ES-I3 (cell line): ENCODE results near the gene ARL5C.

Source experiments
- H3K36me3 ChIP-seq: 2 replicates; pipeline ENCODE4 v1.6.1; 2013; ENCODE audit warnings: mild to moderate bottlenecking, low read length, control low read depth, moderate library complexity; ENCODE audit not compliant: insufficient read depth
- H3K4me1 ChIP-seq: 2 replicates; pipeline ENCODE4 v1.6.1; 2013; ENCODE audit warnings: mild to moderate bottlenecking, control low read depth, low read length; ENCODE audit not compliant: insufficient read depth
- H3K9ac ChIP-seq: 2 replicates; pipeline ENCODE4 v1.6.1; 2013; ENCODE audit warnings: low read depth, mild to moderate bottlenecking, low read length, moderate library complexity
- H3K9me3 ChIP-seq: 2 replicates; pipeline ENCODE4 v1.6.1; 2013; ENCODE audit warnings: mild to moderate bottlenecking, low read length, moderate library complexity; ENCODE audit not compliant: control insufficient read depth, insufficient read depth

ARL5C gene

DNA sequence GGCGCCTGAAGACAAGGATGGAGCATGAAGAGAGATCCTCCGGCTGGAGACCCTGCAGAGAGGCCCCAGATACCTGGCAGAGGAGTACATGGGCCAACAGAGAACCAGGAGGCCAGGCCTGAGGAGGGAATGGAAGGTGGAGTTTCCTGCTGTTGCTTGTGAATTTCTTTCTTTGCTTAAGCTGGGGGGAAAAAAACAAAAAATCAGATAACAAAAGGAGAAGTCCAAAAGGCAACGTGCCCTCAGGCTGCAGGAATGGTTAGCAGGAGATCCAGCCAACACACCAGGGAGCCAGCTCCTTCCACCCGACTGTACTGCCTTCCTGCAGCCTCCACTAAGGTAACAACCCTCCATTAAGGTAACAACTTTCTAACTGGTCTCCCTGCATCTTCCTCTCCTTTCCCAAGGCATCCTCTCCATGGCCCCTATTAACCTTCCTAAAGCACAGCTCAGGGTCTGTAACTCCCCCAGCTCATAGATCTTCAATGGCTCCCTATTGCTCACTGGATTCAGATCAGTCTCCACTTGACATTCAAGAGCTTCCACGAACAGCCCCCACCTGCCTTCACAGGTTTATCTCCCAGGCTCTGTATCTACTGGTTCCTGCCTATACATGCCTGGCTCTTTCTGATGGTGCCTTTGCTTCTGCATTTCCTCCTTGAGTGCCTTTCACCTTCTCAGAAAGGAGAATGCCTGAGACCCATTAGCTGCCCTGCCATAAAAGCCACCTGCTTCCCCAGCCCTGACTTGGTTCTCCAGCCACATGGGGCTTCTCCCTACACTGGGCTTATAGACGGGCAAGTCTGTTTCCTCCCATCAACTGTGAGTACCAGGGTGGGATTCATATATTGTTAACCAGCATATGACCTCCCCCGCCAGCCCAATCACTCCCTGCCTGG, 725 bp upstream of the ARL5C start:
- Histone ChIP-seq H3K9ac (no peak overlapping the region), H3K9me3 (no peaks in the 10 kb centered on the region), H3K4me1 (peaks cover 10% of the 10 kb centered on the region; the same call in 1 of the 2 replicates), H3K36me3 (no peaks in the 10 kb centered on the region)

DNA sequence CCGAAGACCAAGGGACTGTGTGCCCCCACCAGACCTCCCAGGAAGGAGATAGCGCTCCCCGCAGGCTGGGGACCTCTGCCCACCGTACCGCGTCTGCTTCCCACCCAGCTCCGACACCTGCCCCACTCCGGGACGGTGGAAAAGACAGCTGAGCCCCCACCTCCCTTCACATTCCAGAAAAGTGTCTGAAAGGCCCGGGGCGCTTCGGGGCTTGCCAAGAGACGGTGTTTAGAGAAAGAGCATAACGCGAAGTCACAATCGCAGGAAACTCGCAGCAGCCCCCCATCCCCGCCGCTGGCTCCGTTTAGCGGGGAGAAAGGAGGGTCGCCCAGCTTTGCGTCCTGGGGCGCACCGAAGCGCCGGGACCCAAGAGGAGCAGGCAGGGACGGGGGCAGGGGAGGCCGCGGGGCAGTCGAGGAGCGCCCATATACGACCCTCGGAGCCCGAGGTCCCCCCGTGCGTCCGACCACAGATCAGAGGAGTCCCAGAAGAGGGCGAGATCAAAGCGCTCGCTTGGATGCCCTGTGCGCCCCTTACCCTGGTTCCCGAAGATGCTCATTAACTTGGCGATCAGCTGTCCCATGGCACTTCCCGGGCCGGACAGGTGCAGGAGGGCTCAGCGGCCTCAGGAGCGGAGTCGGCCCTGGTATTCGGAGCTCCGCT, 652 bp downstream of the ARL5C start:
- Histone ChIP-seq H3K36me3 (no peaks in the 10 kb centered on the region), H3K9me3 (no peaks in the 10 kb centered on the region), H3K9ac (peak overlapping the region; percentile 72; the same call in 1 of the 2 replicates), H3K4me1 (peaks cover 8% of the 10 kb centered on the region; the same call in 1 of the 2 replicates)

DNA sequence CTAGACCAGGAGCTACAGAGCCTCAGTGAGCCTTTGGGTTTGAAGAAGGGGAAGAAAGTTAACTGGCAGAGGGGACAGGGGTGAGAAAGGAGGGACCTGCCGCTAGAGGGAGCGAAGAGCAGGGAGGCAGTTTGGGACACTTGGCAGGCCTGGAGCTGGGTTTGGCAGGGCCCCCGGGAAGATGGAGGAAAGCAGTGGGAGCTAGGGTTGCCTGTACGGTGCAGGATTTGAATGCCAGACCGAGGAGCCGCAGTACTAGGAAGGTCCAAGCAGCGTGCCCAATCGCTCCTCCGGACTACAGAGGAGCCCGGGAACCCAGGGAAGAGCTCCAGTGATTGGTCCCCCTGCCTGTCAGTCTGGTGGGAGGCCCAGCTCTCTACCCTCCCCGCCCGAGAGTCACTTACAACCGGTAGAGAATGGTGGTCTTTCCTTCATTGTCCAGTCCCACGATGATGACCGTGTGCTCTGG, 1.3 kb downstream of the ARL5C start:
- Histone ChIP-seq H3K36me3 (no peaks in the 10 kb centered on the region), H3K9me3 (no peaks in the 10 kb centered on the region), H3K9ac (peak overlapping the region; percentile 72; the same call in 1 of the 2 replicates), H3K4me1 (peaks cover 8% of the 10 kb centered on the region; the same call in 1 of the 2 replicates)

DNA sequence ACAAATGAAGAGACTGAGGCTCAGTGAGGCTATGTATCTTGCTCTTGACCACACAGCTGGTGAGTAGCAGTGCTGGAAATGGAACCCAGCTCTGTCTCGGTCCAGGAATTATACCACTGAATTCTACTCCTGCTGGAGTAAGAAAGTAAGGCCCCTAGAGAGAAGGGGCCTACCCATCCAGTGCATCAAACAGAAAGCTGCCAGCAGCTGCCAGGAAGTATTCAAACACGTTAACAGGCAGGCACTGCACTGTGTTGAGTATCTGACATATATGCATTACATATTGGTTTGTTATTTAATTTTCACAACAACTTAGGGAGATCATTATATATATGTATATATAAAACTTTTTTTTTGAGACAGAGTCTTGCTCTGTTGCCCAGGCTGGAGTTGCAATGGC, 4.0 kb downstream of the ARL5C start:
- Histone ChIP-seq H3K4me1 (peaks cover 11% of the 10 kb centered on the region; the same call in 1 of the 2 replicates), H3K9me3 (no peaks in the 10 kb centered on the region), H3K36me3 (no peaks in the 10 kb centered on the region), H3K9ac (no peak overlapping the region)

DNA sequence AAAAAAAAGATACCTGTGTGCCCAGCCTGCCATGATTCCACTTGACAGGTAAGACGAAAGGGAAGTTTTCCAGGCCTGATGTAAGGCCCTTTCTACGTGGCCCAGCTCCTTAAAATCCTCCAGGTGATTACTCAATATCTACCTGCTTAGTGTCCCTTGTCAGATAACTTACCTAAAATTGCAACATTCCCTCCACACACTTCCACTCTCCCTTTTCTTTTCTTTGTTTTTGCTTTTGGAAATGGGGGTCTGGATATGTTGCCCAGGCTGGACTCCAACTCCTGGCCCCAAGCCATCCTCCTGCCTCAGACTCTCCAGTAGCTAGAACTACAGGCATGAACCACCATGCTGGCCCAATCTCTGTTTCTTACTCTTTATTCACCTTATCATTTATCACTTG, 7.3 kb downstream of the ARL5C start:
- H3K36me3 ChIP-seq = no peaks in the 10 kb centered on the region
- H3K9me3 ChIP-seq = no peaks in the 10 kb centered on the region
- no peak overlapping the region for H3K9ac ChIP-seq
- H3K4me1 ChIP-seq = 0 out of 2 replicates have a peak, but pooled peaks cover 8% of the 10 kb centered on the region

DNA sequence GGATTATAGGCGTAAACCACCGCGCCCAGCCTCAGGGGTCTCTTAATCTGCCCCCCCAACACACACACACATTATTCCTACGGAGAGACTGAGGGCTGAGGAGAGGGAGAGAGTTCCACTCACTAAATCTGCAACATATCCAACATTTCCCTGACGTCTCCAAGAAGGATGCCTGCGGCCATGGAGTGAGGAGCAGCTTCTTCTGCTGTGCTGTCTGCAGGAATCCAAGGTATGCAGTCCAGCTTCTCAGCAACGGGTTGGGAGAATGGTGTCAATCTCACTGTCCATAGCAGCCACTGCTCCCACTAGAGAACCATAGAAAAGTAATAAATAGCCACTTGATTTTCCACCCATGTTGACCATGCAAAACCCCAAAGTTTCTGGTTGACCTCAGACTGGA, 9.5 kb downstream of the ARL5C start:
- no peaks in the 10 kb centered on the region for H3K9me3 ChIP-seq
- no peaks in the 10 kb centered on the region for H3K36me3 ChIP-seq
- no peak overlapping the region for H3K9ac ChIP-seq
- H3K4me1 ChIP-seq = 0 out of 2 replicates have a peak, but pooled peaks cover 8% of the 10 kb centered on the region

DNA sequence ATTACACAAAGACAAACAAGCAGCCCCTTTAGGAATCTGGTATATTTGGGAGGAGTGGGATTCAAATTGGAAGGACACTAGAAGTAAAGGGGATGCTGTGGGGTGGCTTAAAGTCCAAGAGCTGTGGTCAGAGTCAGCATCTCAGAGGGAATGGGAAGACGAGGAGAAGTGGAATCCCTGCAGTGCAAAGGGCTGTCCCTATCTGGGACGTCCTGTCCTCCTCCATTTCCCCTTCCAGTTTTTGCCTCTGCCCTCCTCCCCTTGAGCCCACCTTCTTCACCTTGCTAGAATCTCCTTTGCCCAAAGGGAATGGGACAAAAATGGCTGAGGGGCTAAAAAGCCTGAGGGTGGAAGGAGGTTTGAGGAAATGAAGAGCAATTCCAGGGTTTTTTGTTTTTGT, 10.3 kb downstream of the ARL5C start:
- H3K9ac ChIP-seq = no peak overlapping the region; the same call in 1 of the 2 replicates
- 0 out of 2 replicates have a peak, but pooled peaks cover 8% of the 10 kb centered on the region for H3K4me1 ChIP-seq
- H3K36me3 ChIP-seq = no peaks in the 10 kb centered on the region
- no peaks in the 10 kb centered on the region for H3K9me3 ChIP-seq

DNA sequence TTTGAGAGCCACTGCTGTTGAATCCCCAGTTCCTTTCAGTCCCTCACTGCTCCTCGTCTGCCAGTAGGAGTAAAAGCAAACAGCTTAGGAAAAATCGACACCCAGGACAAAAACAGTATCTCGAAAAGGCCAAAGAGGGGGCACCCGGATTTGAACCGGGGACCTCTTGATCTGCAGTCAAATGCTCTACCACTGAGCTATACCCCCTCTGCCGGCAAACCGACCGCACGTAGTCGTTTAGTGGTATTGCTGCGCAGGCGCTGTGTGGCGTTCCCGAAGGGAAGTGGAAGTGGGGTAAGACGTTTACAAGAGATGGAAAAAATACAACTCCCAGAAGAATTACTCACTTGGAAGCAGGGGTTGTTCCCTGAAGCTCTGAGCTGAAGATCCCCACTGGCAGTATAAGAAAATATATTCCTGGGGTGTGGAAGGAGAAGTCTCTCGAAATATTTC, 12.3 kb downstream of the ARL5C start:
- H3K9ac ChIP-seq = peak overlapping the region; percentile 96
- no peaks in the 10 kb centered on the region for H3K36me3 ChIP-seq
- no peaks in the 10 kb centered on the region for H3K9me3 ChIP-seq
- H3K4me1 ChIP-seq = 0 out of 2 replicates have a peak, but pooled peaks cover 8% of the 10 kb centered on the region

DNA sequence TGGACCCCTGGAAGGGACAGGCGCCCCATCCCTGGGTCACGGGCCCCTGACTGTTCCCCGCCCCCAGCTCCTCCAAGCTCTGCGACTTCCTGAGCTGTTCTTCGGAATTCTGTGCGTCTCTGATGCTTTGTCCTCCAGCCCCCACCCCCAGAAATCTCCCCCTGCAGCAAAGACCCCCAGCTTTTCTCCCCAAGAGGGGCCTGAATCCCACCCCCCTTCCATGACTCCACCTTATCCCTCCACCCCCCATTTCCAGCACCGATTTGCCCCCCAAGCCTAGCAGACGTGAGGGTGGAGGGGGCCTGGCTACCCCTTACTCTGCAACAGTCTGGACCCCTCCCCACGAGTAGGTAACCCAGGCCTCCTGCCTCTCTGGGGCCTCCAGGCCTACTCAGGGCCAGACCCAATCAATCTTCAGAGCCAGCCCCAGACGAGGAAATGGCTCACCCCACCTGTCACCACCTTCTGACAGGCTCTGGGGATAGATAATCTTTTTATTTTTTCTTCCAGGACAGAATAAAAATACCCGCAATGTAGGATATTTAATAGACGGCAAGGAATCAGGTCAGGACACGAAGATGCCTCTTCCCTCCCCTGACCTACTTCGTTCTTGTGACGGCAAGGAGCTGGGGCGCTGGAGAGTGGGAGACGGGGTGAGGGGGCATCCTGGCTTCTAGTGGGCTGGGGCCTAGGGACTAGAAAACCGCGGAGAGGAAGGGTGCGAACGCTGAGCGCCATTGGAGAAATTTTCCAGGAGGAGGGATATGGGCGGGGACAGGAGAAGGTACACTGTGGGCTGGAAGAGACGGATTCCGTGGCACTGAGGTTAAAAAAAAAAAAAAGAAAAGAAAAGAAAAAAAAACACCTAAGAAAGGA, 13.8 kb downstream of the ARL5C start:
- Histone ChIP-seq H3K9me3 (no peaks in the 10 kb centered on the region), H3K9ac (peak overlapping the region; percentile 96; the same call in 1 of the 2 replicates), H3K4me1 (peaks cover 7% of the 10 kb centered on the region; the same call in 1 of the 2 replicates), H3K36me3 (no peaks in the 10 kb centered on the region)

DNA sequence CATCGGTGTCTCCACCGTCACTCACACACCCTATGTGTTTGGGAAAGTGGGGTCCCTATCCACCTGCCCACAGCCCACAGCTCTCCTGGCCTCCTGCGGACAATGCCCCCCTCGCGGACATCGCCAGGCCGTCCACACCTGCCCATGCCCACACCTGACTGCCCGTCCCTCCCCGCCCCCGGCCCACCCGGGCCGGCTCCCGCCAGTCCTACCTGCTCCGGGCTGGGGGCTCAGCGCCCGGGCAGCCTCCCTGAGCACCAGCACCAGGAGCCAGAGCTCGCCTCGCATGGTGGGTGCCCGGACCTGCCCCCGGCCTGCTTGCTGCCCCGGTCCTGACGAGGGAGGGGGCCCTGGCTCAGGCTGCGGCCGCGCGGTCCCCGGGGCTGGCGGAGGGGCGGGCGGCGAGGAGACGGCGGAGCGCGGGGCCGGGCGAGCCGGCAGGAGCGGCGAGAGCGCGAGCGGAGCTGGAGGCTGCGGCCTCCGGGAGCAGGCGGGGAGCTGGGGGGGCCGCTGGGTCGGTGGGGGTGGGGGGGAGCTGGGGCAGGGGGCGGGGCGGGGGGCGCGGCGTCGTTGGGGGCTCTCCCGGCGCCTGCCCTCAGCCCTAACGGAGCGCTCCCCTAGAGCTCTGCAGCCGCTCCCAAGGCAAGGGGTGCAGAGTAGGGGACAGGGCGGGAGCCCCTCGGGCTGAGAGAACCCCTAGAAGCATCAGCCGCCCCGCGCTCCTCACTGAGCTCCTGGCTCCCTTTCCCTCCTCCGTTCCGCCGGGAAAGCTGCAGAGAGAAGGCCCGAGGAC, 14.6 kb downstream of the ARL5C start, which contains the start of gene PLXDC1:
PLXDC1 (minus strand) TSS at position 488 of the 793 bp plus-strand sequence; CDS start at position 288, 200 bp downstream.
- Histone ChIP-seq H3K9me3 (no peaks in the 10 kb centered on the region), H3K4me1 (no peaks in the 10 kb centered on the region; the same call in 1 of the 2 replicates), H3K9ac (peak within 1 kb of the TSS; percentile 96; the same call in 1 of the 2 replicates), H3K36me3 (no peaks in the 10 kb centered on the region)

DNA sequence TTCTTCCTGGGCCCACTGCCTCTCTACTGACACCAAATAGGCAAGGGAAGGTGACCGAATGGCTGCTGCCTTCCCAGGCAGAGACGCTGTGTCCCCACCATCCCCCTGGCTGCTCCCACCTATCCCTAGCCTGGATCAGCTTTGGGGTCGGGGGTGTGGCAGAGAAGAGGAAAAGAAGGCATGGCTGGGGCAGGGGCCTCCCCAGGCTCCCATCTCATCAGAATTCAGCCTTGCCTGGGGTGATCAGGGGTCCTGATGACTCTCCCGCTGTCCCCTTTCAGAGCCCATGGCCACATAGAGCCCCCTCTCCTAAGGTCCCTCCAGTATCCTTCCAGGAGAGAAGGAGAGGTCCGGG, 15.2 kb downstream of the ARL5C start:
- no peaks in the 10 kb centered on the region for H3K36me3 ChIP-seq
- peak overlapping the region; percentile 48; the same call in 1 of the 2 replicates for H3K9ac ChIP-seq
- no peaks in the 10 kb centered on the region; the same call in 1 of the 2 replicates for H3K4me1 ChIP-seq
- H3K9me3 ChIP-seq = no peaks in the 10 kb centered on the region

DNA sequence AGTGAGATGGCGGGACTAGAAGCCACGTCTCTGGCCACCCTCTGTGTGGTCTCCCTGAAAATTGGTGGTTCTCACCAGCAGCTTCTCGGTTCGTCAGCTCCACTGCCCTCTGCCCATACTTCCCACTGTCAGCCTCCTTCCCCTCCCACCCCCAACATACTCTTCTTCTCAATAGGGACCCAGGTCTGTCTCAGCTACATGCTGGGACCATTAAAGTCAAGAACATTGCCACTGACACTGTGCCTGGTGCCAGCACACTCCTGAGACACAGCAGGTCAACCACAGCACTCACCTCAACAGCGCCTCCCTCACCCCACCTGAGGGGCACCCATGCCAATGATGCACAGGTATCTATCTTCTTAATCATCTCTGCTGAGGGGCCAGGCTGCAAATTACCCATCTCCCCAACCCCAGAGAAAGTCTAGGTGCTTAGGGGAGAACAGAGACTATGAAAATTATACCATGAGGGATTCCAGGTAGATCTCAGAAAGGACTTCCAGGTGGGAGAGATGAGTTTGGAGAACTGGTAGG, 15.8 kb downstream of the ARL5C start:
- no peaks in the 10 kb centered on the region for H3K9me3 ChIP-seq
- no peak overlapping the region for H3K9ac ChIP-seq
- no peaks in the 10 kb centered on the region for H3K36me3 ChIP-seq
- no peaks in the 10 kb centered on the region; the same call in 1 of the 2 replicates for H3K4me1 ChIP-seq
